H1 (cell line): Measurements from ENCODE around the gene DDX56. TPM values are rescaled to one million over a fixed set of nuclear protein-coding genes. Genes with fewer than 3 reads are reported as not detected.

Experiments used
- polyA plus RNA-seq, 7 experiments: library from polyadenylated mRNA; depleted of rRNA in 3 of 7; stranded (reverse) in 5 of 7; unstranded in 2 of 7; fragments of >200 nt in 5 of 7; fragments of 200-250 nt in 2 of 7; gene quantifications; 1 replicate in 5 of 7; 2 replicates in 1 of 7; 4 replicates in 1 of 7; pipeline versions ENCODE4 v1.2.1 to v1.2.3, GENCODE V29; 2011 to 2013; ENCODE audit warnings: missing spikeins in 2 of 7, mixed read lengths in 2 of 7
- total RNA-seq: library from RNA; stranded (reverse); fragmentation: NEBNext Ultra II Directional; extraction: Animal tissue kit (Norgen Biotek cat#: 25700); gene quantifications from 2 replicates; pipeline ENCODE4 v1.2.1, GENCODE V29; 2021

The DDX56 gene
- total and polyA plus RNA-seq, 2 of the 8 experiments (the other 6 are each of a cell fraction or from before 2014, with no cell fraction given), result 56.9 to 81.6 TPM

Other genes starting within 250 kb of the DDX56 start
- gene CAMK2B, start 248.3 kb downstream of the DDX56 start, total RNA-seq, result 0.15 and 0.17 TPM in 2 replicates
- gene CAMK2B, start 248.3 kb downstream of the DDX56 start, polyA plus RNA-seq (2011; rRNA removed), result 0.05 and 0.14 TPM in 2 replicates
- gene NUDCD3, start 83.2 kb downstream of the DDX56 start, total RNA-seq, result 83.8 and 93.7 TPM in 2 replicates
- 35.2 and 36.3 TPM in 2 replicates for gene NUDCD3, start 83.2 kb downstream of the DDX56 start, polyA plus RNA-seq (2011; rRNA removed)
- gene NPC1L1, start 32.6 kb downstream of the DDX56 start, total RNA-seq, result 0.06 TPM in 1 of 2 replicates, not detected in the other
- gene NPC1L1, start 32.6 kb downstream of the DDX56 start, polyA plus RNA-seq (2011; rRNA removed), result 0.14 and 0.21 TPM in 2 replicates
- 41.1 and 44.9 TPM in 2 replicates for gene TMED4, start 8.3 kb upstream of the DDX56 start, total RNA-seq
- 76.7 and 91.9 TPM in 2 replicates for gene TMED4, start 8.3 kb upstream of the DDX56 start, polyA plus RNA-seq (2011; rRNA removed)
- 89.1 and 91.6 TPM in 2 replicates for gene OGDH, start 32.7 kb upstream of the DDX56 start, total RNA-seq
- 71.6 and 108 TPM in 2 replicates for gene OGDH, start 32.7 kb upstream of the DDX56 start, polyA plus RNA-seq (2011; rRNA removed)
- gene ZMIZ2, start 174.9 kb upstream of the DDX56 start, total RNA-seq, result 66.4 and 72.2 TPM in 2 replicates
- gene ZMIZ2, start 174.9 kb upstream of the DDX56 start, polyA plus RNA-seq (2011; rRNA removed), result 24.4 and 41.4 TPM in 2 replicates
- 2,865 and 2,888 TPM in 2 replicates for gene PPIA, start 222.8 kb upstream of the DDX56 start, total RNA-seq
- 3,630 and 5,394 TPM in 2 replicates for gene PPIA, start 222.8 kb upstream of the DDX56 start, polyA plus RNA-seq (2011; rRNA removed)